Astrocyte (in vitro differentiated cells and primary cell): ENCODE results near the gene SCN2A. TPM values are rescaled to one million over a fixed set of nuclear protein-coding genes. Genes with fewer than 3 reads are reported as not detected.
A peak's percentile ranks its signal among the peaks of the same experiment; 100 is the strongest.

Experiments used
- DNase-seq: peaks from one replicate; pipeline ENCODE4 v3.0.0-alpha.2; 2010; ENCODE audit warnings: low read depth
- FAIRE-seq: peaks from 2 replicates; lab custom pipeline; 2011; peaks lifted over from hg19 to GRCh38; lab: Jason Lieb, UNC
- H2AFZ ChIP-seq: 2 replicates; pipeline ENCODE4 v1.6.0; 2012; ENCODE audit warnings: low read depth, low read length, inconsistent platforms
- H3K27ac ChIP-seq: 2 replicates; pipeline ENCODE4 v1.5.1; 2011; ENCODE audit warnings: low read depth, low read length, inconsistent platforms
- H3K27me3 ChIP-seq: 2 replicates; pipeline ENCODE4 v1.6.0; 2011; ENCODE audit warnings: low read length, inconsistent platforms; ENCODE audit not compliant: insufficient read depth
- H3K36me3 ChIP-seq: 2 replicates; pipeline ENCODE4 v1.5.1; 2011; ENCODE audit warnings: low read length, inconsistent platforms; ENCODE audit not compliant: insufficient read depth
- H3K4me1 ChIP-seq: 2 replicates; pipeline ENCODE4 v1.5.1; 2011; ENCODE audit warnings: low read length, inconsistent platforms; ENCODE audit not compliant: insufficient read depth
- H3K4me2 ChIP-seq: 2 replicates; pipeline ENCODE4 v1.6.0; 2012; ENCODE audit warnings: low read length, inconsistent platforms
- H3K4me3 ChIP-seq: 2 replicates; pipeline ENCODE4 v1.5.1; 2011; ENCODE audit warnings: low read depth, mild to moderate bottlenecking, low read length, inconsistent platforms; ENCODE audit not compliant: insufficient read depth
- H3K79me2 ChIP-seq: 2 replicates; pipeline ENCODE4 v1.6.0; 2012; ENCODE audit warnings: mild to moderate bottlenecking, low read length, inconsistent platforms; ENCODE audit not compliant: insufficient read depth
- H3K9ac ChIP-seq: 2 replicates; pipeline ENCODE4 v1.6.0; 2012; ENCODE audit warnings: mild to moderate bottlenecking, low read length, inconsistent platforms
- H3K9me3 ChIP-seq: 2 replicates; pipeline ENCODE4 v1.5.1; 2012; ENCODE audit warnings: low read depth, mild to moderate bottlenecking, low read length, inconsistent platforms; ENCODE audit not compliant: insufficient read depth
- H4K20me1 ChIP-seq: 2 replicates; pipeline ENCODE4 v1.6.0; 2012; ENCODE audit warnings: low read length, inconsistent platforms; ENCODE audit not compliant: insufficient read depth
- H3K27ac Mint-ChIP-seq: one replicate; pipeline ENCODE4 v1.8.0; 2021; ENCODE audit warnings: mild to moderate bottlenecking, mixed read lengths; ENCODE audit not compliant: unreplicated experiment
- H3K27me3 Mint-ChIP-seq: one replicate; pipeline ENCODE4 v1.8.0; 2021; ENCODE audit warnings: low read depth, mixed read lengths; ENCODE audit not compliant: unreplicated experiment
- H3K36me3 Mint-ChIP-seq: one replicate; pipeline ENCODE4 v1.8.0; 2021; ENCODE audit warnings: low read depth, mixed read lengths; ENCODE audit not compliant: unreplicated experiment
- H3K4me1 Mint-ChIP-seq: one replicate; pipeline ENCODE4 v1.8.0; 2021; ENCODE audit warnings: low read depth, mixed read lengths; ENCODE audit not compliant: unreplicated experiment
- H3K4me3 Mint-ChIP-seq: one replicate; pipeline ENCODE4 v1.8.0; 2021; ENCODE audit warnings: mild to moderate bottlenecking, moderate library complexity, mixed read lengths; ENCODE audit not compliant: unreplicated experiment
- H3K9me3 Mint-ChIP-seq: one replicate; pipeline ENCODE4 v1.8.0; 2021; ENCODE audit warnings: mild to moderate bottlenecking, mixed read lengths; ENCODE audit not compliant: unreplicated experiment
- EZH2 ChIP-seq: IDR thresholded peaks from 2 replicates; pipeline ENCODE4 v1.6.1; 2012; ENCODE audit warnings: mild to moderate bottlenecking, low read length, inconsistent platforms; ENCODE audit not compliant: insufficient read depth
- total RNA-seq: library from RNA; stranded (reverse); gene quantifications from 2 replicates; pipeline ENCODE4 v1.2.1, GENCODE V29; 2021
- TF ChIP-seq, protein P1 (sequence below): IDR thresholded peaks from 2 replicates; pipeline ENCODE4 v1.5.1; 2011; ENCODE audit warnings: low read depth, mild to moderate bottlenecking, inconsistent platforms, low read length, moderate library complexity; ENCODE audit not compliant: insufficient read depth

SCN2A gene
- total RNA-seq, 1 donor from 2014 or later = 7.5 TPM

DNA sequence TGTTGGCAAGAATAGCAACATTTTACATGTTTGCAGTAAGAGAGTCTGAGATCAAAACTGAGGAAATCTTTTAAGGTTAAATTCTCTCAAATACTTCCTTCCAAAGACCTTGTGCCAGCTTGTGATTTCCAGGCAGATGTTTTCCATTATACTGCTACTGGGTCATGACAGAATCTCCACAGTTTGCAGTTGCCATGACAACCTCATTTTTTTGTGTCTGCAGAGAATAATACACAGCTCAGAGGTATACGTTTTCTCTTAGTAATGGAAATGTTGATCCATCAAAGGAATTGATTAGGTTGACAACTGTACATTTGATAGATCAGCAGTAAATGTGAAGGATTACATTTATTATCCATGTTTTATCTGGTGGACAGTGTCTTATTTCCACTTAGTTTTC, 201.2 kb downstream of the SCN2A start:
- H3K27me3 Mint-ChIP-seq = no peaks in the 10 kb centered on the region
- Histone ChIP-seq H3K36me3 (no peaks in the 10 kb centered on the region), H3K4me1 (no peaks in the 10 kb centered on the region), H3K9ac (no peak overlapping the region), H2AFZ (no peak overlapping the region), H3K9me3 (no peaks in the 10 kb centered on the region), H3K27ac (no peak overlapping the region), H3K27me3 (no peaks in the 10 kb centered on the region), H3K79me2 (no peaks in the 10 kb centered on the region), H3K4me2 (no peak overlapping the region), H4K20me1 (no peaks in the 10 kb centered on the region), H3K4me3 (no peak overlapping the region)
- DNase-seq = peak; percentile 64
- no peaks in the 10 kb centered on the region for H3K36me3 Mint-ChIP-seq
- H3K4me1 Mint-ChIP-seq = peaks cover 3% of the 10 kb centered on the region
- H3K4me3 Mint-ChIP-seq = no peak overlapping the region
- H3K27ac Mint-ChIP-seq = no peak overlapping the region
- no peaks in the 10 kb centered on the region for H3K9me3 Mint-ChIP-seq
- FAIRE-seq = no peak
- TF ChIP-seq EZH2 = no peak
- TF ChIP-seq, protein P1, sequence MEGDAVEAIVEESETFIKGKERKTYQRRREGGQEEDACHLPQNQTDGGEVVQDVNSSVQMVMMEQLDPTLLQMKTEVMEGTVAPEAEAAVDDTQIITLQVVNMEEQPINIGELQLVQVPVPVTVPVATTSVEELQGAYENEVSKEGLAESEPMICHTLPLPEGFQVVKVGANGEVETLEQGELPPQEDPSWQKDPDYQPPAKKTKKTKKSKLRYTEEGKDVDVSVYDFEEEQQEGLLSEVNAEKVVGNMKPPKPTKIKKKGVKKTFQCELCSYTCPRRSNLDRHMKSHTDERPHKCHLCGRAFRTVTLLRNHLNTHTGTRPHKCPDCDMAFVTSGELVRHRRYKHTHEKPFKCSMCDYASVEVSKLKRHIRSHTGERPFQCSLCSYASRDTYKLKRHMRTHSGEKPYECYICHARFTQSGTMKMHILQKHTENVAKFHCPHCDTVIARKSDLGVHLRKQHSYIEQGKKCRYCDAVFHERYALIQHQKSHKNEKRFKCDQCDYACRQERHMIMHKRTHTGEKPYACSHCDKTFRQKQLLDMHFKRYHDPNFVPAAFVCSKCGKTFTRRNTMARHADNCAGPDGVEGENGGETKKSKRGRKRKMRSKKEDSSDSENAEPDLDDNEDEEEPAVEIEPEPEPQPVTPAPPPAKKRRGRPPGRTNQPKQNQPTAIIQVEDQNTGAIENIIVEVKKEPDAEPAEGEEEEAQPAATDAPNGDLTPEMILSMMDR = no peak

Other genes with a start within 250 kb of the SCN2A start
- gene SCN3A, start 35.4 kb upstream of the SCN2A start, total RNA-seq = 1.4 and 2.1 TPM in 2 replicates
- gene CSRNP3, start 230.3 kb downstream of the SCN2A start, total RNA-seq = 5.9 and 6.5 TPM in 2 replicates